NB4 (cell line): ENCODE measurements around the gene HACD4.

Experiments
- POLR2A ChIP-seq: IDR thresholded peaks from 2 replicates; pipeline ENCODE4 v1.6.1; 2011; ENCODE audit warnings: mild to moderate bottlenecking; ENCODE audit not compliant: insufficient read length; ENCODE audit errors: extremely low read depth
- TF ChIP-seq, protein P1 (sequence below): IDR thresholded peaks from one replicate; pipeline ENCODE4 v1.5.1; 2012; ENCODE audit warnings: low read depth, low read length

DNA sequence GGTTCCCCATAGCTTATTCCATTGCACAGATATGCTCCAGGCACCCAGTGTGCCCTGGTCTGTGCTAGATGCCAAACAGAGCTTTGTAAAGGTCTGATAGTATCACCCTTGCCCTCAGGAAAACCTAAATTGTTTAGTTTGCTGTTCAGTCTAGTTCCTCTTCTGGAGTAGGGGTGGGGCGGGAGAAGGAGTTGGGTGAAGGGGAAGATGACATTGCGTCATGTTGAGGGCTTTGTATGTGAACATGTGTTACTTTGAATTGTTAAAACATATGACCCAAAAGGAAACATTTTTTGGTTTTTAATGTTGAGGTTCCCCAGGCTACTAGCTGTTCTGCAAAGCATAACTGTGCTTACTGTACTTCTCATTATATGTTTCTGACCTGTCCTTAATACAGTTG, 40.6 kb downstream of the HACD4 start:
- TF ChIP-seq, protein P1, sequence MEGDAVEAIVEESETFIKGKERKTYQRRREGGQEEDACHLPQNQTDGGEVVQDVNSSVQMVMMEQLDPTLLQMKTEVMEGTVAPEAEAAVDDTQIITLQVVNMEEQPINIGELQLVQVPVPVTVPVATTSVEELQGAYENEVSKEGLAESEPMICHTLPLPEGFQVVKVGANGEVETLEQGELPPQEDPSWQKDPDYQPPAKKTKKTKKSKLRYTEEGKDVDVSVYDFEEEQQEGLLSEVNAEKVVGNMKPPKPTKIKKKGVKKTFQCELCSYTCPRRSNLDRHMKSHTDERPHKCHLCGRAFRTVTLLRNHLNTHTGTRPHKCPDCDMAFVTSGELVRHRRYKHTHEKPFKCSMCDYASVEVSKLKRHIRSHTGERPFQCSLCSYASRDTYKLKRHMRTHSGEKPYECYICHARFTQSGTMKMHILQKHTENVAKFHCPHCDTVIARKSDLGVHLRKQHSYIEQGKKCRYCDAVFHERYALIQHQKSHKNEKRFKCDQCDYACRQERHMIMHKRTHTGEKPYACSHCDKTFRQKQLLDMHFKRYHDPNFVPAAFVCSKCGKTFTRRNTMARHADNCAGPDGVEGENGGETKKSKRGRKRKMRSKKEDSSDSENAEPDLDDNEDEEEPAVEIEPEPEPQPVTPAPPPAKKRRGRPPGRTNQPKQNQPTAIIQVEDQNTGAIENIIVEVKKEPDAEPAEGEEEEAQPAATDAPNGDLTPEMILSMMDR, result no peak
- TF ChIP-seq POLR2A, result no peak
